Left ventricle myocardium superior (tissue), 1 donor: ENCODE data around the gene PMPCA. TPM values are rescaled to one million over a fixed set of nuclear protein-coding genes. Genes with fewer than 3 reads are reported as not detected.

Experiments used
- ATAC-seq: fragments of 200-7000 bp; cut with Tn5 transposase; one replicate; pipeline ENCODE4 v1.9.1; 2020; ENCODE audit warnings: mild to moderate bottlenecking, moderate library complexity
- DNase-seq: peaks from one replicate; pipeline ENCODE4 v3.0.0-alpha.2; 2020
- intact Hi-C: fragments of 100-400 bp; cut with micrococcal nuclease; formaldehyde crosslinking; loops from one replicate; pipeline ENCODE4 v1.11.0; 2022
- total RNA-seq: library from RNA; stranded (reverse); fragmentation: NEBNext Ultra II Directional; extraction: Animal tissue kit (Norgen Biotek cat#: 25700); gene quantifications from one replicate; pipeline ENCODE4 v1.2.1, GENCODE V29; 2021
- donor health status: DM: no; HTN: yes; CAD: no; lungs with severe emphysema.

PMPCA gene
- total RNA-seq, 1 donor from 2014 or later, result 77.8 TPM

GRCh38 chr9:136429683-136430491 is 19.4 kb downstream of the PMPCA start:
- intact Hi-C loops, result no loop called here
- ATAC-seq, result peak; percentile 51
- no peak for DNase-seq

GRCh38 chr9:136430588-136431234 is 20.3 kb downstream of the PMPCA start:
- DNase-seq (no peak), ATAC-seq (no peak)
- intact Hi-C loops, result no loop called here

DNA sequence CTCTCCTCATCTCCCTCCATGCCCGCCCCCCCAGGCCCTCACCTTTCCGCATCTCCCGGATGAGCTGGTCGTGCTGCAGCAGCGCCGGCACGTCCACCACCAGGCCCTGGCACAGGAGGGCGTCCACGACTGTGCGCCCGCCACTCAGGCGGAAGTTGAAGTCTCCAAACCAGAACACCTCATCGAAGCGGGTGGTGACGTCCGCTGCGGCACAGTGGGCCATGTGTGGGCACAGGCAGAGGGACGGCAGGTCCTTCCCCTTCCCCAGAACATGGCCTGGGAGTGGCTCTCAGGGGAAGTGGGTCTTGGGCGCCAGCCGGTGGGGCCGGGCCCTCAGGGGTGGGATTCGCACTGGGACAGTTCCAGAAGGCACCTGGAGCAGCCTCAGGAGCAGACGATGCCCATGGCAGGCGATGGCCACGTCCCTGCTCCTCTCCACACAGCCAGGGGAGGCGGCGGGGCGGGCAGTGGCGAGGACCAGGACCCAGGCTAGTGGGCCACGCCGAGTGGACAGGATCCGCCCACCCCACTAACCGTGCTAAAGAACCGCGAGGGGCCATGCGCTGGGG is 21.4 kb downstream of the PMPCA start:
- no peak for ATAC-seq
- no peak for DNase-seq
- intact Hi-C loops, result no loop called here

GRCh38 chr9:136432591-136432990 is 22.1 kb downstream of the PMPCA start:
- ATAC-seq (no peak), DNase-seq (no peak)
- intact Hi-C loops, result no loop called here

- ATAC-seq, result no peak
- intact Hi-C loops, result no loop called here
Observed at GRCh38 chr9:136433043-136433715, 22.7 kb downstream of the PMPCA start.

DNA sequence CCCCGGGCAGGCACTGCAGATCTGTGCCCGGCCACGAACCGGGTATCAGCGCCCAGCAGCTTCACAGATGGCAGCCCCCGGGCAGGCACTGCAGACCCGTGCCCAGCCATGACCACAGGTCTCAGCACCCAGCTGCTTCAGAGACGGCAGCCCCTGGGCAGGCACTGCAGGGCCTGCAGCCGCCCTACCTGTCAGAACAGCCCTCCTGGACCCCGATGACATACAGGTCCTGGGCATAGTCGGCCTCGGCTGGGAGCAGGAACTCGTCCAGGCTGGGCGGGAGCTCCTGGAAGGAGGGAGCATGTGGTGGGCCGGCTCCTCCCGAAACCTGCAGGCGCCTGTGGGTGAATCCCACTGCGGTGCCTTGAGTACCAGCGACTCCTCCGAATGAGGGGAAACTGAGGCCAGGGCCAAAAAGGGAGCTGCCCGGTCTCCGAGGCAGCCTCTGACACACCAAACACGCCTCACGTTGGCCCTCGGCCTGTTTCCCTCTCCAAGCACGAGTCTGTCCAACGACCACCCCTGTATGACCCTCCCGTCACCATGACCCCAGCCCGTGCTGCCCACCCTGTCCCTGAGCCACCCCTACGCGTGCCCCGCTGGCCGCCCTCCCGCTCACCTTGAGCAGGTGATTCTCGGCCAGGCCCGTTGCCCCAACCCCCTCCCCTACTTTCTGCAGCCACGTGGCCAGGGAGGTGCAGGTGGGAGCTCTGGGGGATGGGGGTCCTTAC is 23.6 kb downstream of the PMPCA start:
- DNase-seq (no peak), ATAC-seq (no peak)
- intact Hi-C loops, result no loop called here

More at GRCh38 chr9:136433043-136433715, 22.7 kb downstream of the PMPCA start:
- no peak for DNase-seq

GRCh38 chr9:136434580-136435169 is 24.2 kb downstream of the PMPCA start:
- ATAC-seq (no peak), DNase-seq (no peak)
- intact Hi-C loops, result no loop called here

GRCh38 chr9:136436055-136436634 is 25.7 kb downstream of the PMPCA start:
- DNase-seq (no peak), ATAC-seq (no peak)
- intact Hi-C loops, result no loop called here

GRCh38 chr9:136437430-136437829 is 27.0 kb downstream of the PMPCA start:
- ATAC-seq, result no peak
- intact Hi-C loops, result no loop called here

GRCh38 chr9:136437839-136438547 is 27.5 kb downstream of the PMPCA start:
- DNase-seq, result no peak
- intact Hi-C loops, result no loop called here
- ATAC-seq, result no peak

More at GRCh38 chr9:136437430-136437829, 27.0 kb downstream of the PMPCA start:
- DNase-seq, result no peak

GRCh38 chr9:136438548-136439480 is 28.4 kb downstream of the PMPCA start:
- DNase-seq, result peak; percentile 55
- ATAC-seq, result peak; percentile 37
- intact Hi-C loops, result no loop called here

DNA sequence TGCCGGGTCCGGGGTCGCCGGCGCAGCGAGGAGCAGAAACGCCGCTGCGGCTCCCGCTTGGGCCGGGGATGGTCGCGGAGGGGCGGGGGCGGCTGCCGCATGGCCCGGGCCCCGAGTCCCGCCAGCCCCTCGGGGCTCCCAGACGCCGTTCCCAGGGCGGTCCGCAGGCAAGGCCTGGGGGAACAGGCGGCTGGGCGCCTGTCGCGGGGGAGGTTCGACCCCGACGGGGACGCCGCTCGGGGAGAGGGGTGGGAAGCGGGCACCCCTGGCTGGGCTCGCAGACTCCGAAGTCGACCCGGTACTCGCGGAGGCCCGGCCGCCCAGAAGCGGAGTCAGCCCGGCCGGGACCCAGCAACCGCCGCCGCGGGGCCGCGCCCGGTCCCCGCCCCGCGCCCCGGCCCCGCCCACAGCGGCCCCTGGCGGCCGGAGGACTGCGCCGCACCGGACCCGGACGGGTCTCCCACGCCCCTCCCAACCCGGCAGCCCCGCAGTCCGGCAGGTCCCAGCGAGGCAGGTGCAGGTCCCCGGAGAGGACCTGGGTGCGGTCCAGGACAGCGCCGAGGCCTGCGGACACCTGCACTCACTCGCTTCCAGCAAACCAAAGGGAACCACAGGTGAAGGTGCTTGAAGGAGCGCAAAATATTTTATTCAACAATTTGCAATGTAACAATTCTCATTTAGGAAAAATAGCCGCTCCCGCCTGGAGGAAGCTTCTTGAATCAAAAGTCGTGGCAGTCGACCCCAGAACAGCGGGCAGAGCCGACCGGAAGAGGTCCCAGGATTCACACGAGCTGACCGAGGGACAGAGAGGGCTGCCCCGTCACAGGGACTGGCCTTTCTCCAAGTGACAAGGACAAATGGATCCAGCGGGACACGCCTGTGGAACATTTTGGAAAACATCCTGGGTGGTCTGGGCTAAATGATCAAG is 29.3 kb downstream of the PMPCA start, which contains the start of gene INPP5E:
TSS of gene INPP5E (minus strand) at position 365 of the 928 bp plus-strand sequence. CDS start 426 bp downstream, outside the sequence.
- DNase-seq (peak; percentile 89), ATAC-seq (peak; percentile 91)
- intact Hi-C loops, result no loop called here

- intact Hi-C loops, result no loop called here
- DNase-seq, result no peak
- ATAC-seq, result no peak
Observed at GRCh38 chr9:136441191-136441680, 30.8 kb downstream of the PMPCA start.

GRCh38 chr9:136441681-136442245 is 31.3 kb downstream of the PMPCA start:
- ATAC-seq, result no peak
- intact Hi-C loops, result no loop called here
- no peak for DNase-seq

- intact Hi-C loops, result no loop called here
- DNase-seq, result no peak
- no peak for ATAC-seq
Observed at GRCh38 chr9:136442265-136442664, 31.8 kb downstream of the PMPCA start.
